Chondrocyte (in vitro differentiated cells): ENCODE data around the gene RYR2. TPM values are rescaled to one million over a fixed set of nuclear protein-coding genes. Genes with fewer than 3 reads are reported as not detected.

Source experiments
- DNase-seq: peaks from one replicate; pipeline ENCODE4 v3.0.0; 2021; ENCODE audit warnings: mixed read lengths, low spot score
- H3K27ac Mint-ChIP-seq: one replicate; pipeline ENCODE4 v1.8.0; 2021; ENCODE audit warnings: mild to moderate bottlenecking, moderate library complexity, mixed read lengths; ENCODE audit not compliant: unreplicated experiment
- H3K27me3 Mint-ChIP-seq: 2 replicates; pipeline ENCODE4 v1.8.0; 2021; ENCODE audit warnings: low read depth, mixed read lengths
- H3K36me3 Mint-ChIP-seq: 2 replicates; pipeline ENCODE4 v1.8.0; 2021; ENCODE audit warnings: low read depth, mixed read lengths
- H3K4me1 Mint-ChIP-seq: 2 replicates; pipeline ENCODE4 v1.8.0; 2021; ENCODE audit warnings: low read depth, mild to moderate bottlenecking, mixed read lengths
- H3K4me3 Mint-ChIP-seq: one replicate; pipeline ENCODE4 v1.8.0; 2021; ENCODE audit warnings: mild to moderate bottlenecking, moderate library complexity, mixed read lengths; ENCODE audit not compliant: unreplicated experiment
- H3K9me3 Mint-ChIP-seq: 2 replicates; pipeline ENCODE4 v1.8.0; 2021; ENCODE audit warnings: low read depth, mixed read lengths
- total RNA-seq: library from RNA; stranded (reverse); gene quantifications from 3 replicates; pipeline ENCODE4 v1.2.1, GENCODE V29; 2021
- TF ChIP-seq, protein P1 (sequence below): fragments of 200-600 bp; sonication (generic); IDR thresholded peaks from 2 replicates; pipeline ENCODE4 v1.5.0; 2021; ENCODE audit warnings: antibody characterized with exemption, mild to moderate bottlenecking, moderate library complexity

Gene RYR2
- total RNA-seq, 1 donor from 2014 or later, result 0.12 TPM

DNA sequence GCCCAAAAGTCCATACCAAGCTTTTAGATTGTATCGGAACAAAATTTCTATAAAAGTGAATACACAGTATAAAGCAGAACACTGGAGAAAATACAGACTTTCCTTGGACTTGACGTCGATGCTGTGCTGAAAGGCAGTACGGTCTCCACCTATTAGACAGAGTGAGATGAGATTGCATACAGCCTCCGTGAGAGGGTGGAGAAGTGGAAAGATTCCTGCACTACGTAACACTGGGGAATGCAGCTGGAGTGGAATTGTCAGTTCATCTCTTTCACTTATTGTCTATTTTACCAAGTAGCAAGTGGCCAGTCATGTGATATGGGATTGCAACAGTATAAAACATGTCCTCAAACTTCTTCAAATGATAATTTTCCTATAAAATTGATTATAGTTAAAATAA, 639.2 kb downstream of the RYR2 start:
- H3K4me1 Mint-ChIP-seq, result peaks cover 8% of the 10 kb centered on the region
- TF ChIP-seq, protein P1, sequence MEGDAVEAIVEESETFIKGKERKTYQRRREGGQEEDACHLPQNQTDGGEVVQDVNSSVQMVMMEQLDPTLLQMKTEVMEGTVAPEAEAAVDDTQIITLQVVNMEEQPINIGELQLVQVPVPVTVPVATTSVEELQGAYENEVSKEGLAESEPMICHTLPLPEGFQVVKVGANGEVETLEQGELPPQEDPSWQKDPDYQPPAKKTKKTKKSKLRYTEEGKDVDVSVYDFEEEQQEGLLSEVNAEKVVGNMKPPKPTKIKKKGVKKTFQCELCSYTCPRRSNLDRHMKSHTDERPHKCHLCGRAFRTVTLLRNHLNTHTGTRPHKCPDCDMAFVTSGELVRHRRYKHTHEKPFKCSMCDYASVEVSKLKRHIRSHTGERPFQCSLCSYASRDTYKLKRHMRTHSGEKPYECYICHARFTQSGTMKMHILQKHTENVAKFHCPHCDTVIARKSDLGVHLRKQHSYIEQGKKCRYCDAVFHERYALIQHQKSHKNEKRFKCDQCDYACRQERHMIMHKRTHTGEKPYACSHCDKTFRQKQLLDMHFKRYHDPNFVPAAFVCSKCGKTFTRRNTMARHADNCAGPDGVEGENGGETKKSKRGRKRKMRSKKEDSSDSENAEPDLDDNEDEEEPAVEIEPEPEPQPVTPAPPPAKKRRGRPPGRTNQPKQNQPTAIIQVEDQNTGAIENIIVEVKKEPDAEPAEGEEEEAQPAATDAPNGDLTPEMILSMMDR, result no peak
- H3K9me3 Mint-ChIP-seq, result no peaks in the 10 kb centered on the region
- H3K36me3 Mint-ChIP-seq, result no peaks in the 10 kb centered on the region
- no peak overlapping the region for H3K27ac Mint-ChIP-seq
- H3K27me3 Mint-ChIP-seq, result peaks cover 2% of the 10 kb centered on the region
- no peak overlapping the region for H3K4me3 Mint-ChIP-seq
- DNase-seq, result no peak

DNA sequence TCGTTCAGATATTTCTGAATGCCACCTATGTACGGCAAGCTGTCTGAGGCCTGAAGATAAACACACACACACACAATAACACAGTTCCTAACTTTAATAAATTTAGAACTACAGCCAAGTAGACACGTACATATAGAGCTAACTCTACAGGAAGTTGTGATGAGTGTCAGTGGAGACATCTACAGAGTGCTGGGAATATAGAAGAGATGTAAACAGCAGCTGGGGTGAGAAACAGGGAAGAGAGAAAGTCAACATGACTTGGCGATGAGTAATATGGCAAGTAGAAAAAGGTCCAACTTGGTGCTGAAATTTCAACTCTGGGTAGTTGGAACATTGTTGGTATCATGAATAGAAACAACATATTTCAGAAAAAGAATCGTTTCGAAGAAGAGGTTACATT, 642.3 kb downstream of the RYR2 start:
- no peaks in the 10 kb centered on the region for H3K4me1 Mint-ChIP-seq
- no peaks in the 10 kb centered on the region for H3K36me3 Mint-ChIP-seq
- H3K27ac Mint-ChIP-seq, result no peak overlapping the region
- no peak overlapping the region for H3K4me3 Mint-ChIP-seq
- H3K27me3 Mint-ChIP-seq, result peaks cover 2% of the 10 kb centered on the region
- H3K9me3 Mint-ChIP-seq, result no peaks in the 10 kb centered on the region
- no peak for DNase-seq
- TF ChIP-seq, protein P1, result no peak

DNA sequence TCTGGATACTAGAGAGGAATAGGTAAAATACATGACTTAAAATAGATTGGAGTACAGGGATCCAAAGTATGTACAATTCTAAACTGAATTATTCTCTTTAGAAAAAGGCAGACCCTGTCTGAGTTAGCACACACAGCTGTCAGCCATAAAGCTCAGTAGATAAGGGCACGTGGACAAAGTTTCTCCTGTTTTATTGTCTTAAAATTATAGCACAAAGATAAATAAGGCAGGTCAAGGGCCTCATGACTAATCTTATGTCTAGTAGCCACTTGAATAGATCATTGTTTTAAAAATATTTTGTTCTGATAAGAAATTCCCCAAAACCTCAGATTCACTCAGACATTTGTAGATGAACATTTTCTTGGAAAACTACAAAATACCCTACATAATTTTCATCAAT, 643.6 kb downstream of the RYR2 start:
- H3K4me1 Mint-ChIP-seq, result no peaks in the 10 kb centered on the region
- H3K27me3 Mint-ChIP-seq, result peaks cover 2% of the 10 kb centered on the region
- H3K9me3 Mint-ChIP-seq, result no peaks in the 10 kb centered on the region
- DNase-seq, result no peak
- TF ChIP-seq, protein P1, result no peak
- no peak overlapping the region for H3K4me3 Mint-ChIP-seq
- no peak overlapping the region for H3K27ac Mint-ChIP-seq
- no peaks in the 10 kb centered on the region for H3K36me3 Mint-ChIP-seq

DNA sequence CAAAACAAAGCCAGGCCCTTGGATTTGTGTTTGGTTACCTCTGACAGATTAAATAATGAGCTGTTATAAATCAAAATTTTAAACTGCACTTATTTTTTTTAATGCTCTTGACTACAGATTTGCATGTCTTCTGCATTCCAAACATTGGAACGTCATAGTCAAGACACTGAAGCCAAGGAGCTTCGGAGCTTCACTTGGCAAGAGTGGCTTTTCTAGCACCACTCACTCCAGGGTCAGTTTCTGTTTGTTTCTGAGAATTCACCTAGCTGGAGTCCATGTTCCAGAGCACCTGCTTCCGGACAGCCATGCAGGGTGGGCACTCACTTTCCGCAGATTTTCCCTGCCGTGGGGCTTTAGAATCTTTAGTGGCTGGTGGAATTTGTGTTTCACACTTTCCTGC, 645.8 kb downstream of the RYR2 start:
- TF ChIP-seq, protein P1, result no peak
- no peak overlapping the region for H3K4me3 Mint-ChIP-seq
- no peaks in the 10 kb centered on the region for H3K36me3 Mint-ChIP-seq
- no peaks in the 10 kb centered on the region for H3K4me1 Mint-ChIP-seq
- no peaks in the 10 kb centered on the region for H3K9me3 Mint-ChIP-seq
- H3K27me3 Mint-ChIP-seq, result peaks cover 4% of the 10 kb centered on the region
- no peak overlapping the region for H3K27ac Mint-ChIP-seq
- DNase-seq, result no peak

DNA sequence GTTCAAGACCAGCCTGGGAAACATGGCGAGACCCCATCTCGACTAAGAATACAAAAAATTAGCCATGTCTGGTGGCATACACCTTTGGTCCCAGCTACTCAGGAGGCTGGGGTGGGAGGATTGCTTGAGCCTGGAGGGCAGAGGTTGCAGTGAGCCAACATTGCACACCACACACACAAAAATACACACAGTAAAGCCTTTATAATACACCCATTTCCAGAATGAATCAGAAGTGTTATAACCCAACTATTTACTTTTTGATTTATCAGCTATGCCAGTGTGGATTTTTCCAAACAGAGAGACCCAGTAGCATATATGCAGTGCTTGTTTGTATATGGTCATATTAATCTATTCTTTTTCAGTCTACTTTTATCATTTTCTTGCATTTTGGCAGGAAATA, 648.7 kb downstream of the RYR2 start:
- no peaks in the 10 kb centered on the region for H3K9me3 Mint-ChIP-seq

More for the DNA sequence above, 648.7 kb downstream of the RYR2 start:
- Mint-ChIP-seq H3K4me1 (no peaks in the 10 kb centered on the region), H3K36me3 (no peaks in the 10 kb centered on the region), H3K4me3 (no peak overlapping the region), H3K27me3 (peaks cover 4% of the 10 kb centered on the region), H3K27ac (no peak overlapping the region)
- TF ChIP-seq, protein P1, result no peak
- no peak for DNase-seq
